Neural progenitor cell (in vitro differentiated cells): ENCODE measurements around the gene TMEM217.

Experiments used
- EZH2 ChIP-seq: fragments of 200-600 bp; sonication (generic); IDR thresholded peaks from 2 replicates; pipeline ENCODE4 v1.6.1; 2017; ENCODE audit warnings: antibody characterized with exemption, mild to moderate bottlenecking, moderate library complexity
- TF ChIP-seq, protein P1 (sequence below): fragments of 200-600 bp; sonication (generic); IDR thresholded peaks from 2 replicates; pipeline ENCODE4 v1.5.1; 2017; ENCODE audit warnings: antibody characterized with exemption, mild to moderate bottlenecking

DNA sequence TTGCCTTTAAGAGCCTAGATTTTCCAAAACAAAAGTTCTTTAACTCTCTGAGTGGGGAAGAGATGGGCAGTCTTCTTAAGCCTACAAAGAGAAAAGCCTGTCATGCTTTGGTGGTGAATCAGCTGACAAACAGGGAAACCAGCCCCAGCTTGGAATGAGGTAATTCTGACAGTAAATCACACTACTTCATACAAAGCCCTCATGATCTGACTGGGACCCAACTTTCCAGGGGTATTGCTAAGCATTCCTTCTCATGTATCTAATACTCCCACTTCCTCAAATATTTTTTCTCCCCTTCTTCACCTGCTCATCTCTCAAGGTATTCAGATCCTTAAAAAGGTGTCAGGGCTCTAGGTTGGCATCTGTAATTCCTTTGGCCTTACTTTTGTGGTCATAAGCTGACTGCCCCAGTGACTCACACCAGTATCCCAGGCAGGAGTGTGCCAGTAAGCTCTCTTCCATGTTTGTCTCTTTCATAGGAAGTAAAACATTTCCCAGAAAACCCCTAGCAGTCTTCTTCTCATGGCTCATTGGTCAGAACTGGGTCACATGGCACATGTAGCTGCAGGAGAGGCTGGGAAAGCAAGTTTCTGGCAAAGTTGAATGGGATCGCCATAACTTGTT lies 15.4 kb downstream of the TMEM217 start:
- TF ChIP-seq, protein P1, sequence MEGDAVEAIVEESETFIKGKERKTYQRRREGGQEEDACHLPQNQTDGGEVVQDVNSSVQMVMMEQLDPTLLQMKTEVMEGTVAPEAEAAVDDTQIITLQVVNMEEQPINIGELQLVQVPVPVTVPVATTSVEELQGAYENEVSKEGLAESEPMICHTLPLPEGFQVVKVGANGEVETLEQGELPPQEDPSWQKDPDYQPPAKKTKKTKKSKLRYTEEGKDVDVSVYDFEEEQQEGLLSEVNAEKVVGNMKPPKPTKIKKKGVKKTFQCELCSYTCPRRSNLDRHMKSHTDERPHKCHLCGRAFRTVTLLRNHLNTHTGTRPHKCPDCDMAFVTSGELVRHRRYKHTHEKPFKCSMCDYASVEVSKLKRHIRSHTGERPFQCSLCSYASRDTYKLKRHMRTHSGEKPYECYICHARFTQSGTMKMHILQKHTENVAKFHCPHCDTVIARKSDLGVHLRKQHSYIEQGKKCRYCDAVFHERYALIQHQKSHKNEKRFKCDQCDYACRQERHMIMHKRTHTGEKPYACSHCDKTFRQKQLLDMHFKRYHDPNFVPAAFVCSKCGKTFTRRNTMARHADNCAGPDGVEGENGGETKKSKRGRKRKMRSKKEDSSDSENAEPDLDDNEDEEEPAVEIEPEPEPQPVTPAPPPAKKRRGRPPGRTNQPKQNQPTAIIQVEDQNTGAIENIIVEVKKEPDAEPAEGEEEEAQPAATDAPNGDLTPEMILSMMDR: no peak
- no peak for TF ChIP-seq EZH2
